IMR-90 (cell line): ENCODE measurements around the gene MAPKAPK5. TPM values are rescaled to one million over a fixed set of nuclear protein-coding genes. Genes with fewer than 3 reads are reported as not detected.

Experiments
- ATAC-seq: fragments of 200-7000 bp; cut with Tn5 transposase; 2 replicates; pipeline ENCODE4 v1.9.1; 2020; ENCODE audit warnings: low read depth, mild to moderate bottlenecking, moderate library complexity
- BruUV-seq: library from RNA; stranded (reverse); fragments of 400-500 nt; replicated peaks from 2 replicates; lab custom pipeline; 2021; lab: Mats Ljungman, UMichigan
- CTCF ChIA-PET: fragments of 300-600 bp; formaldehyde crosslinking; extraction: SDS; loops from one replicate; lab custom pipeline; 2021; ENCODE audit warnings: antibody characterized with exemption; lab: Yijun Ruan, JAX
- POLR2A ChIA-PET: fragments of 300-600 bp; sonication (Branson Sonifier 250); formaldehyde crosslinking; loops from one replicate; lab custom pipeline; 2022; ENCODE audit warnings: antibody characterized with exemption; ENCODE audit not compliant: unreplicated experiment; lab: Charles Lee
- DNase-seq: peaks from one replicate; pipeline ENCODE4 v3.0.0; 2013
- H2AFZ ChIP-seq: replicated peaks from 2 replicates; pipeline ENCODE3; 2013; ENCODE audit warnings: low read length, mild to moderate bottlenecking; ENCODE audit not compliant: poor library complexity
- H2AK5ac ChIP-seq: 2 replicates; pipeline ENCODE4 v1.6.1; 2013; ENCODE audit warnings: low read depth, low read length, inconsistent platforms
- H2AK9ac ChIP-seq: replicated peaks from 2 replicates; pipeline ENCODE3; 2013; ENCODE audit warnings: mild to moderate bottlenecking, low read depth, low read length, moderate library complexity; ENCODE audit not compliant: poor library complexity
- H2BK120ac ChIP-seq: 2 replicates; pipeline ENCODE4 v1.6.1; 2013; ENCODE audit warnings: low read depth, low read length, inconsistent platforms
- H2BK15ac ChIP-seq: 3 replicates; pipeline ENCODE4 v1.6.1; 2013; ENCODE audit warnings: low read depth, low read length, inconsistent platforms
- H2BK20ac ChIP-seq: 2 replicates; pipeline ENCODE4 v1.6.1; 2013; ENCODE audit warnings: low read depth, mild to moderate bottlenecking, inconsistent platforms, low read length, moderate library complexity
- H2BK5ac ChIP-seq: 2 replicates; pipeline ENCODE4 v1.6.1; 2013; ENCODE audit warnings: mild to moderate bottlenecking, low read depth, low read length, inconsistent platforms; ENCODE audit not compliant: poor library complexity, severe bottlenecking
- H3K14ac ChIP-seq: replicated peaks from 2 replicates; pipeline ENCODE4 v1.6.1; 2013; ENCODE audit warnings: low read depth, low read length, inconsistent platforms
- H3K18ac ChIP-seq: 2 replicates; pipeline ENCODE4 v1.6.1; 2013; ENCODE audit warnings: low read depth, low read length, control low read depth
- H3K23ac ChIP-seq: 2 replicates; pipeline ENCODE4 v1.6.1; 2013; ENCODE audit warnings: low read depth, low read length, inconsistent platforms
- H3K27ac ChIP-seq: 2 replicates; pipeline ENCODE4 v1.5.1; 2013; ENCODE audit warnings: mild to moderate bottlenecking, control low read depth, low read length; ENCODE audit not compliant: insufficient read depth
- H3K27me3 ChIP-seq: 2 replicates; pipeline ENCODE4 v1.6.1; 2013; ENCODE audit warnings: low read length; ENCODE audit not compliant: control insufficient read depth, insufficient read depth
- H3K36me3 ChIP-seq: 2 replicates; pipeline ENCODE4 v1.6.1; 2013; ENCODE audit warnings: low read length, mixed read lengths; ENCODE audit not compliant: control insufficient read depth, insufficient read depth
- H3K4ac ChIP-seq: 2 replicates; pipeline ENCODE4 v1.6.1; 2013; ENCODE audit warnings: low read depth, low read length, inconsistent platforms
- H3K4me1 ChIP-seq: 2 replicates; pipeline ENCODE4 v1.6.1; 2013; ENCODE audit warnings: low read length, mixed read lengths; ENCODE audit not compliant: control insufficient read depth, insufficient read depth
- H3K4me2 ChIP-seq: 2 replicates; pipeline ENCODE4 v1.6.1; 2013; ENCODE audit warnings: low read depth, mild to moderate bottlenecking, control low read depth, low read length, moderate library complexity
- H3K4me3 ChIP-seq: 2 replicates; pipeline ENCODE4 v1.5.1; 2013; ENCODE audit warnings: low read depth, mild to moderate bottlenecking, control low read depth, low read length, moderate library complexity; ENCODE audit not compliant: insufficient read depth
- H3K56ac ChIP-seq: 2 replicates; pipeline ENCODE4 v1.6.1; 2013; ENCODE audit warnings: low read length, inconsistent platforms; ENCODE audit not compliant: insufficient read depth; ENCODE audit errors: extremely low read depth
- H3K79me1 ChIP-seq, 2 experiments: 2 replicates each; pipeline ENCODE4 v1.6.1; 2013; ENCODE audit warnings: low read length in 2 of 2, inconsistent platforms in 1 of 2, low read depth in 1 of 2
- H3K9ac ChIP-seq: 2 replicates; pipeline ENCODE4 v1.6.1; 2013; ENCODE audit warnings: low read depth, low read length, control low read depth
- H3K9me1 ChIP-seq: 2 replicates; pipeline ENCODE4 v1.6.1; 2013; ENCODE audit warnings: low read length, inconsistent platforms; ENCODE audit not compliant: insufficient read depth
- H3K9me3 ChIP-seq: 2 replicates; pipeline ENCODE4 v1.6.1; 2013; ENCODE audit warnings: low read length; ENCODE audit not compliant: control insufficient read depth, insufficient read depth
- H4K20me1 ChIP-seq: 2 replicates; pipeline ENCODE4 v1.6.1; 2013; ENCODE audit warnings: low read length, inconsistent platforms; ENCODE audit not compliant: insufficient read depth
- H4K5ac ChIP-seq: 2 replicates; pipeline ENCODE4 v1.6.1; 2013; ENCODE audit warnings: mild to moderate bottlenecking, low read depth, low read length, control low read depth
- H4K8ac ChIP-seq, 2 experiments: 2 replicates each; pipeline ENCODE4 v1.6.1; 2013; ENCODE audit warnings: low read depth in 2 of 2, low read length in 2 of 2, control low read depth in 1 of 2, inconsistent platforms in 1 of 2
- H4K91ac ChIP-seq: 2 replicates; pipeline ENCODE4 v1.6.1; 2013; ENCODE audit warnings: low read depth, low read length, inconsistent platforms; ENCODE audit not compliant: insufficient read depth
- CEBPB ChIP-seq: IDR thresholded peaks from 2 replicates; pipeline ENCODE4 v1.6.1; 2012; ENCODE audit warnings: low read depth, low read length, improper control_type of control experiment
- POLR2A ChIP-seq: IDR thresholded peaks from 2 replicates; pipeline ENCODE4 v1.6.1; 2012; ENCODE audit warnings: mild to moderate bottlenecking, low read depth, low read length
- RCOR1 ChIP-seq: IDR thresholded peaks from 2 replicates; pipeline ENCODE4 v1.6.1; 2012; ENCODE audit warnings: mild to moderate bottlenecking, low read length, improper control_type of control experiment; ENCODE audit not compliant: insufficient replicate concordance
- RFX5 ChIP-seq: IDR thresholded peaks from 2 replicates; pipeline ENCODE4 v1.8.0; 2012; ENCODE audit warnings: low read depth, mild to moderate bottlenecking, low read length, moderate library complexity
- SMC3 ChIP-seq: fragments of 150-350 bp; IDR thresholded peaks from 2 replicates; pipeline ENCODE4 v1.6.1; 2016; ENCODE audit warnings: low read depth, mild to moderate bottlenecking, antibody characterized with exemption, low read length, moderate library complexity
- WGBS, 2 experiments: methylation state at CpG; one replicate each; pipeline versions ENCODE4 v1.1.5 to v1.1.7; 2013; ENCODE audit warnings: missing lambda C conversion rate in 2 of 2; ENCODE audit not compliant: insufficient read length in 1 of 2; ENCODE audit errors: extremely low coverage in 2 of 2; 5-methylcytosine and 5-hydroxymethylcytosine counted together
- dilution Hi-C: fragments of 300-500 bp; cut with HindIII; formaldehyde crosslinking; loops from one replicate; pipeline ENCODE4 v1.14.3; 2018; ENCODE audit warnings: low sequenced_read_pairs; ENCODE audit not compliant: unreplicated experiment
- in situ Hi-C: fragments of 300-500 bp; cut with MboI; formaldehyde crosslinking; loops from 3 replicates; pipeline ENCODE4 v1.14.3; 2019; ENCODE audit warnings: low sequenced_read_pairs, inconsistent platforms, mixed read lengths
- intact Hi-C: fragments of 100-400 bp; cut with micrococcal nuclease; formaldehyde crosslinking; loops from 2 replicates; pipeline ENCODE4 v1.10.0; 2022
- polyA plus RNA-seq, 3 experiments: library from polyadenylated mRNA; depleted of rRNA; stranded (reverse); fragments of >200 nt; gene quantifications; 2 replicates each; pipeline ENCODE4 v1.2.3, GENCODE V29; 2012; ENCODE audit warnings: low replicate concordance in 1 of 3
- total RNA-seq: library from RNA; depleted of rRNA; stranded (reverse); fragments of >200 nt; gene quantifications from 2 replicates; pipeline ENCODE4 v1.2.3, GENCODE V29; 2012
- TF ChIP-seq, protein P1 (sequence below): conservative IDR thresholded peaks from 2 replicates; pipeline ENCODE4 v1.5.1; 2012; ENCODE audit warnings: mild to moderate bottlenecking, low read depth, low read length, improper control_type of control experiment

Gene MAPKAPK5
- total and polyA plus RNA-seq, 2 of the 4 experiments (the other 2 are of a cell fraction), result 35.0 to 44.6 TPM

GRCh38 chr12:111850526-111850925, 8.5 kb downstream of the MAPKAPK5 start:
- Histone ChIP-seq H3K9me1 (no peaks in the 10 kb centered on the region), H3K27me3 (no peaks in the 10 kb centered on the region), H3K18ac (no peak overlapping the region), H3K23ac (no peak overlapping the region), H2BK120ac (no peak overlapping the region), H3K4me1 (no peaks in the 10 kb centered on the region), H3K56ac (no peak overlapping the region), H3K4ac (no peak overlapping the region), H3K9me3 (no peaks in the 10 kb centered on the region), H4K91ac (no peak overlapping the region), H2AK9ac (no peak overlapping the region), H3K4me3 (no peak overlapping the region), H3K36me3 (peaks cover 7% of the 10 kb centered on the region), H3K9ac (no peak overlapping the region), H3K14ac (no peak overlapping the region), H2AFZ (no peak overlapping the region), H3K79me1 (peaks cover 22 to 62% of the 10 kb centered on the region in 2 experiments), H2BK15ac (no peak overlapping the region), H2BK5ac (no peak overlapping the region), H2BK20ac (no peak overlapping the region), H4K5ac (no peak overlapping the region), H4K8ac (no peak overlapping the region), H2AK5ac (no peak overlapping the region), H4K20me1 (peaks cover 3% of the 10 kb centered on the region), H3K27ac (no peak overlapping the region), H3K4me2 (no peak overlapping the region)
- ChIA-PET POLR2A (no interaction called here), CTCF (interaction anchor here (0.5 to 0.6 kb wide), 2 partner anchors 11 to 87 kb away, joined by 3 to 6 read pairs; no protein-coding TSS in a partner anchor)
- intact Hi-C loops, result no loop called here
- in situ Hi-C loops, result no loop called here
- ATAC-seq (no peak), DNase-seq (no peak)
- dilution Hi-C loops, result no loop called here
- BruUV-seq, result no TSS peak
- WGBS, 2 experiments, result 93% methylated on average over 2 of the region's 2 CpGs; no CpG with 5 or more reads in 1 of the 2 experiments
- TF ChIP-seq RFX5 (no peak), RCOR1 (no peak), CEBPB (no peak), SMC3 (no peak), POLR2A (no peak)
- TF ChIP-seq, protein P1, sequence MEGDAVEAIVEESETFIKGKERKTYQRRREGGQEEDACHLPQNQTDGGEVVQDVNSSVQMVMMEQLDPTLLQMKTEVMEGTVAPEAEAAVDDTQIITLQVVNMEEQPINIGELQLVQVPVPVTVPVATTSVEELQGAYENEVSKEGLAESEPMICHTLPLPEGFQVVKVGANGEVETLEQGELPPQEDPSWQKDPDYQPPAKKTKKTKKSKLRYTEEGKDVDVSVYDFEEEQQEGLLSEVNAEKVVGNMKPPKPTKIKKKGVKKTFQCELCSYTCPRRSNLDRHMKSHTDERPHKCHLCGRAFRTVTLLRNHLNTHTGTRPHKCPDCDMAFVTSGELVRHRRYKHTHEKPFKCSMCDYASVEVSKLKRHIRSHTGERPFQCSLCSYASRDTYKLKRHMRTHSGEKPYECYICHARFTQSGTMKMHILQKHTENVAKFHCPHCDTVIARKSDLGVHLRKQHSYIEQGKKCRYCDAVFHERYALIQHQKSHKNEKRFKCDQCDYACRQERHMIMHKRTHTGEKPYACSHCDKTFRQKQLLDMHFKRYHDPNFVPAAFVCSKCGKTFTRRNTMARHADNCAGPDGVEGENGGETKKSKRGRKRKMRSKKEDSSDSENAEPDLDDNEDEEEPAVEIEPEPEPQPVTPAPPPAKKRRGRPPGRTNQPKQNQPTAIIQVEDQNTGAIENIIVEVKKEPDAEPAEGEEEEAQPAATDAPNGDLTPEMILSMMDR, result no peak
